ENCODE measurements around the gene KNTC1.

DNA sequence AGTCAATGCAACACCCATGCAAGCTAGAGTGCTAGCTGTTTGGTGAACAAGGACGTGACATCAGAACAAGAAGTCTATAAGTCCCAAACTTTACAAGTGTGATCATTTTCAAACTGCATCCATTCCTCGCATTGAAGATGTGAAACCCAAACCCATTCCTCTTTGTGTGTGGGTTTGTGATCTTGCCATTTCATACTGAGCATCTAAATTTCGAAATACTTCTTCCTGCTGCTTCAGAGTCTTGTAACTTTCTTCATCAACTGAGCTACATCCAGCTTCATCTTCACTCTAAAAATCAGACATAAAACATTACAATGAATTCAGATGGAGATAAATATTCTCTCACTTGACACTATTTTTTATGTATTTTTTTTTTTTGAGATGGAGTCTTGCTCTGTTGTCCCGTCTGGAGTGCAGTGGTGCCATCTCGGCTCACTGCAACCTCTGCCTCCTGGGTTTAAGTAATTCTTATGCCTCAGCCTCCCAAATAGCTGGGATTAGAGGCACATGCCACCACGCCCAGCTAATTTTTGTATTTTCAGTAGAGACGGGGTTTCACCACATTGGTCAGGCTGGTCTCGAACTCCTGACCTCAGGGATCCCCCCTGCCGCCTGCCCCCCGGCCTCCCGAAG is 21.5 kb upstream of the KNTC1 start:
- TF ChIP-seq, protein P1, sequence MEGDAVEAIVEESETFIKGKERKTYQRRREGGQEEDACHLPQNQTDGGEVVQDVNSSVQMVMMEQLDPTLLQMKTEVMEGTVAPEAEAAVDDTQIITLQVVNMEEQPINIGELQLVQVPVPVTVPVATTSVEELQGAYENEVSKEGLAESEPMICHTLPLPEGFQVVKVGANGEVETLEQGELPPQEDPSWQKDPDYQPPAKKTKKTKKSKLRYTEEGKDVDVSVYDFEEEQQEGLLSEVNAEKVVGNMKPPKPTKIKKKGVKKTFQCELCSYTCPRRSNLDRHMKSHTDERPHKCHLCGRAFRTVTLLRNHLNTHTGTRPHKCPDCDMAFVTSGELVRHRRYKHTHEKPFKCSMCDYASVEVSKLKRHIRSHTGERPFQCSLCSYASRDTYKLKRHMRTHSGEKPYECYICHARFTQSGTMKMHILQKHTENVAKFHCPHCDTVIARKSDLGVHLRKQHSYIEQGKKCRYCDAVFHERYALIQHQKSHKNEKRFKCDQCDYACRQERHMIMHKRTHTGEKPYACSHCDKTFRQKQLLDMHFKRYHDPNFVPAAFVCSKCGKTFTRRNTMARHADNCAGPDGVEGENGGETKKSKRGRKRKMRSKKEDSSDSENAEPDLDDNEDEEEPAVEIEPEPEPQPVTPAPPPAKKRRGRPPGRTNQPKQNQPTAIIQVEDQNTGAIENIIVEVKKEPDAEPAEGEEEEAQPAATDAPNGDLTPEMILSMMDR (IDR thresholded peaks at IDR 0.05) = no peak
- TF ChIP-seq EZH2 (IDR thresholded peaks at IDR 0.05) (no peak), EZH2phosphoT487 (IDR thresholded peaks at IDR 0.05) (no peak)
